HFF-Myc (cell line): Measurements from ENCODE around the gene DCAF5.
"Not testable (repeated sequence)": the region's sequence is repeated elsewhere in the genome, so short reads cannot be mapped to it uniquely, and the experiment has no call there.

Experiments used
- DNase-seq: peaks from one replicate; pipeline ENCODE4 v3.0.0-alpha.2; 2011; ENCODE audit warnings: low read depth; ENCODE audit errors: extremely low read depth
- H3K4me3 ChIP-seq: replicated peaks from 2 replicates; pipeline ENCODE4 v1.5.1; 2011; ENCODE audit warnings: low read depth, mild to moderate bottlenecking, control low read depth, low read length
- CTCF ChIP-seq: IDR thresholded peaks from 2 replicates; pipeline ENCODE4 v1.5.1; 2012; ENCODE audit warnings: mild to moderate bottlenecking, low read depth, low read length, control low read depth; ENCODE audit errors: missing control alignments

Gene DCAF5

GRCh38 chr14:69036757-69037506, 116.0 kb downstream of the DCAF5 start:
- no peak for TF ChIP-seq CTCF
- no peak overlapping the region for H3K4me3 ChIP-seq
- DNase-seq = no peak

- no peak overlapping the region for H3K4me3 ChIP-seq
- no peak for TF ChIP-seq CTCF
- no peak for DNase-seq
Measured at GRCh38 chr14:69034612-69035262, 118.2 kb downstream of the DCAF5 start.

- no peak for DNase-seq
- no peak overlapping the region for H3K4me3 ChIP-seq
- no peak for TF ChIP-seq CTCF
Measured at GRCh38 chr14:69027242-69027913, 125.5 kb downstream of the DCAF5 start.

- no peak overlapping the region for H3K4me3 ChIP-seq
- DNase-seq = no peak
- TF ChIP-seq CTCF = no peak
Measured at GRCh38 chr14:69023035-69023434, 129.9 kb downstream of the DCAF5 start.

- not testable (repeated sequence) for DNase-seq, H3K4me3 ChIP-seq
Measured at GRCh38 chr14:69022093-69022492, 130.8 kb downstream of the DCAF5 start.

GRCh38 chr14:69017706-69018105, 135.2 kb downstream of the DCAF5 start:
- no peak for DNase-seq
- no peak for TF ChIP-seq CTCF
- H3K4me3 ChIP-seq = no peak overlapping the region

- no peak overlapping the region for H3K4me3 ChIP-seq
- no peak for DNase-seq
- no peak for TF ChIP-seq CTCF
Measured at GRCh38 chr14:69014829-69015259, 138.1 kb downstream of the DCAF5 start.
